GM12801 (cell line): ENCODE data around the gene CXCL3.

Experiments
- TF ChIP-seq, protein P1 (sequence below): IDR thresholded peaks from one replicate; pipeline ENCODE4 v1.5.1; 2011; ENCODE audit warnings: control low read depth; ENCODE audit not compliant: insufficient read length; ENCODE audit errors: extremely low read depth

CXCL3 gene

DNA sequence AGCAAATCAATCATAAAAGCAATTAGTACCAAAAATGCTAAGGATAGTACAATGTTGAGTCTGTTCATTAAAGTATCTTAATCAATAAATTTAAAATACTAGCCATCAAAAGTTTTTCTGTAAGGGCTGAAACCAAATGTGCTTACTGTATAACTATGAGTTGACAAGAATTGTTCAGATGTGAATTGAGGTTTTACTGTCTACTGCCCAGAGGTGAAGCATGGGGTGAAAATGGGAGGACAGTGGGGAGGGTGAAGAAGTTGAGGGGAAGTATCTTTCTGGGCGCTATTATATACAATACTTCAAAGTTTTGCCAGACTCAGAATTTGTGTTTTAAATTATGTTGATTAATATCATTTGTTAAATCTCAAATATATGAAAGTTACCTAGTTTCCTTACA is 46.4 kb downstream of the CXCL3 start:
- TF ChIP-seq, protein P1, sequence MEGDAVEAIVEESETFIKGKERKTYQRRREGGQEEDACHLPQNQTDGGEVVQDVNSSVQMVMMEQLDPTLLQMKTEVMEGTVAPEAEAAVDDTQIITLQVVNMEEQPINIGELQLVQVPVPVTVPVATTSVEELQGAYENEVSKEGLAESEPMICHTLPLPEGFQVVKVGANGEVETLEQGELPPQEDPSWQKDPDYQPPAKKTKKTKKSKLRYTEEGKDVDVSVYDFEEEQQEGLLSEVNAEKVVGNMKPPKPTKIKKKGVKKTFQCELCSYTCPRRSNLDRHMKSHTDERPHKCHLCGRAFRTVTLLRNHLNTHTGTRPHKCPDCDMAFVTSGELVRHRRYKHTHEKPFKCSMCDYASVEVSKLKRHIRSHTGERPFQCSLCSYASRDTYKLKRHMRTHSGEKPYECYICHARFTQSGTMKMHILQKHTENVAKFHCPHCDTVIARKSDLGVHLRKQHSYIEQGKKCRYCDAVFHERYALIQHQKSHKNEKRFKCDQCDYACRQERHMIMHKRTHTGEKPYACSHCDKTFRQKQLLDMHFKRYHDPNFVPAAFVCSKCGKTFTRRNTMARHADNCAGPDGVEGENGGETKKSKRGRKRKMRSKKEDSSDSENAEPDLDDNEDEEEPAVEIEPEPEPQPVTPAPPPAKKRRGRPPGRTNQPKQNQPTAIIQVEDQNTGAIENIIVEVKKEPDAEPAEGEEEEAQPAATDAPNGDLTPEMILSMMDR: no peak

DNA sequence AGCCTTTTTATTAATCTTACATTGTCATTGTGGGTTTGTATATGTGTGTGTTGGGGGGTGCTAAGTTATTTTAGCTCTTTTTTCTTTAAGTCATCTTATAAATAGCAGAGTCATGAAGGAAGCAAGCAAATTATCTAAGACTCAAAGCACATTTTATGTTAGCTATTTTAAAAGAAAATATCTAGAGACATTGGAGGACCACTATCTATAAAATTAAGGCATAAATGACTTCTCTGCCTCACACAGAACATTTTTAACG is 46.8 kb downstream of the CXCL3 start:
- TF ChIP-seq, protein P1: no peak

DNA sequence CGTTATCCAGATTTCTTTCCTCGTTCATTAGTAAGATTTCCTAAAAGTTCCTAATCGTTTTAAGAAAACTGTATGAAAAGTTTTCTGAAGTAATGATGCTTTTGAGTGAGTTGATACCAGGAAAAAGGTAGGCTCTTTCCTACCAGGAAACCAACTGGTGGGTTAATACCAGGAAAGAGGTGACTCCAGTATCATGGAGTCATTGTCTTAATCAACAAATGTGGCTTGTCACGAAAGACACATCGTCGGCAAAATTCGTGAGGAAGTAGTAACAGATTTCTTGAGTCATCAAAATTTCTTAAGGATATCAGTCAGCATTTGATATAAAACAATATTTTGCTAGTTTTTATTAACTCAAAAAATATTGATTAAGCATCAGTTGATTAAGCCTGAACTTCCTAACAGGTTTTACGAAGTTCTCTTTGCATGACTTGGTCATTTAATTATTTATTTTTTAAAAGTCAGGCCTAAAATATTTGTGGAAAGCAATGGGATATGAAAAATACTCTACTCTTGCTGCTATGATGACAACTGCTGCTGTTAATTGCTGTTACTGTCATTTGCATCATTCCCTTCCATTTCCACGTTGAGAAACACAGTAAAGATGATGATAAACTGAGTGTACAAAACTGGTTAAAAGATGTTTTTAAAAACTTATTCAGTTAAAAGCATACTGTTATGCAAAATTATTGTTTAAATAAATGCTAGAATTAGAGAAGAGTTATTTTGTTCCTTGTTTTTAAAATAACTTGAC is 47.3 kb downstream of the CXCL3 start:
- TF ChIP-seq, protein P1: no peak

DNA sequence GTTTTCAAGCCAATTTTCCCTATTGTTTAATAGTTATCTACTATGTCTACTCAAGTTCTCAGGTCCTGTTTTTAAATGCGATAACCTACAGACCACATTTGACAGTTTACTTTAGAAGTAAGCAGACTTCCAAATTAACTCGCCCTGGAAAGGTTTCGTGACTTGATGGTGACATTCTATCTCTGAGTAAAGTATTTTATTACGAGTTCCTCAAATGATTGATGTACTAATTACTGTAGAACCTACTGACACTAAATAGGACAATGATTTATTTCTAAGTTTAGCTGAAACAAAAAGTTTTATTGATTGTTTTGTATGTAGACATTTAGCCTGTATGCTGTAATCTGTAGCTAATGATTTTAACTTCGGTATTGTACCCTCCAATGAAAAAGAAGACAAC is 48.6 kb downstream of the CXCL3 start:
- TF ChIP-seq, protein P1: no peak

DNA sequence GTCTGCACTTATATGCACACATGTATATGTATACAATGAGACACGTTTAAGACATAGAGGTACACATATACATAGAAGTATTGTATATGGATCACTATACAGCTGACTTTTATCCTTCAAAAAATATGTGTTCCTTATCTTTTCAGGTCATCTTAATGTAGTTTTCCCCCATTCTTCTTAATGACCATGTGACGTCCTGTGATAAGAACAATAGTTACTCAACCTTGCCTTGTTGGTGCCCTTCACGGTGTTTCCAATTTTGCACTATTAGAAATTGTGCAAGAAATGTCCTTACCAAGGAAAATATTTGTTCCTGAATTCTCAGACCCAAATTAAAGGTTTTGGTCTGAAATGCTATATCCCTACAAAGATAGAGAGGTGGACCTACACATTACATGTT is 49.5 kb downstream of the CXCL3 start:
- TF ChIP-seq, protein P1: no peak

DNA sequence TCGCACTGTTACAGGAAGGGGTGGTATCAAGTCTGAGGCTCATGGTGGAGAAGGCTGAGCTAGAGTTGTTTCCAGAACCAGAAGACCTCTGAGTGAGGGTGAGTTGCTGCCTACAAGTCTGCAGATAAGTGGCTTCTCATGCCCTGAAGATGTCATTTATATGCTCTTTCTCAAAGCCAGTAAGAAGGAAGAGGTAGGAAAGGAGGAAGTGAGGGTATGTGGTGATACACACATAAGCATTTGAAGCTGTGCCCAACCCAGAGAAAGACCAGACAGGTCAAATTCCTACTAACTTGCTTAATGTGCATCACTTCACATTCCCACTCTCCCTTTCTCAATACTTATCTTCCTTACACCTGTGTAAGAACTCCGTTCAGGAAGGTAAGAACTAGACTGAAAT is 50.4 kb downstream of the CXCL3 start, which contains the start of gene PPBP:
PPBP (minus strand) TSS at position 130 of the 400 bp plus-strand sequence; CDS start at position 43, 87 bp downstream.
- TF ChIP-seq, protein P1: no peak
